ENCODE data around the gene CHD5.
A peak's percentile ranks its signal among the peaks of the same experiment; 100 is the strongest.
"Not testable (repeated sequence)": the region's sequence is repeated elsewhere in the genome, so short reads cannot be mapped to it uniquely, and the experiment has no call there.

Gene CHD5

GRCh38 chr1:6068073-6068472 lies 112.0 kb downstream of the CHD5 start:
- no peak for DNase-seq

- DNase-seq, result no peak
Measured at GRCh38 chr1:6066680-6067079, 113.4 kb downstream of the CHD5 start.

GRCh38 chr1:6065093-6065858 lies 114.8 kb downstream of the CHD5 start:
- DNase-seq, result peak in 10 of 51 donors; percentile 9 to 30 (median 23)

GRCh38 chr1:6063532-6064053 lies 116.5 kb downstream of the CHD5 start:
- not testable (repeated sequence) for DNase-seq

- no peak for DNase-seq
Measured at GRCh38 chr1:6062670-6063069, 117.5 kb downstream of the CHD5 start.

- no peak for DNase-seq
Measured at GRCh38 chr1:6059866-6060265, 120.3 kb downstream of the CHD5 start.

- no peak for DNase-seq
Measured at GRCh38 chr1:6057170-6057845, 122.8 kb downstream of the CHD5 start.

- no peak for DNase-seq
Measured at GRCh38 chr1:6056572-6056948, 123.6 kb downstream of the CHD5 start.

GRCh38 chr1:6054596-6054995 lies 125.5 kb downstream of the CHD5 start:
- no peak for DNase-seq

GRCh38 chr1:6053206-6053546 lies 126.9 kb downstream of the CHD5 start:
- DNase-seq, result peak in 3 of 51 donors; percentile 8 to 14 (median 9)

GRCh38 chr1:6052543-6053205 lies 127.4 kb downstream of the CHD5 start:
- DNase-seq, result peak in 19 of 51 donors; percentile 4 to 60 (median 23)

Measured in hypothalamus (tissue), 51 donors.